ENCODE data around the gene CGB8.
"Not testable (repeated sequence)": the region's sequence is repeated elsewhere in the genome, so short reads cannot be mapped to it uniquely, and the experiment has no call there.

Gene CGB8

DNA sequence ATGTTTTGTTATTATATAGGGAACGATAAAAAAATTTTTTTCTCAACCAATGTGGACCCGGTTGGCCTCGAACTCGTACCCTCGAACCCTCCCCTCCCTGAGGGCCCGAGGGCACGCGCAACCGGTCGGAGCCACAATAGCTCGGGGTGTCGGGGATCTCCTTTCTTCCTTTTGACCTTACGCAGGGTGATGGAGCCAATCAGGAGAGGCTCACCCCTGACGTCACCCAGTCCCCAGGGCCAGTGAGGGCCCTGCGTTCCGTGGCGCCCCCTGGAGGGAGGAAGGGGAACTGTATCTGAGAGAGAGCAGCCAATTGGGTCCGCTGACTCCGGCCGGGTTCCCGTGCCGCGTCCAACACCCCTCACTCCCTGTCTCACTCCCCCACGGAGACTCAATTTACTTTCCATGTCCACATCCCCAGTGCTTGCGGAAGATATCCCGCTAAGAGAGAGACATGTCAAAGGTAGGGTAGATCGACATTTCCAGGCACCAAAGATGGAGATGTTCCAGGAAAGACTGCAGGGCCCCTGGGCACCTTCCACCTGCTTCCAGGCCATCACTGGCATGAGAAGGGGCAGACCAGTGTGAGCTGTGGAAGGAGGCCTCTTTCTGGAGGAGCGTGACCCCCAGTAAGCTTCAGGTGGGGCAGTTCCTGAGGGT lies 17.1 kb downstream of the CGB8 start, which contains the start of gene CGB2:
Gene CGB2, plus strand, starts transcription at position 249 of the 660 bp plus-strand sequence. Its CDS starts 206 bp downstream, at position 455.
- DNase-seq, result peak in 1 of 51 donors; percentile 5

DNA sequence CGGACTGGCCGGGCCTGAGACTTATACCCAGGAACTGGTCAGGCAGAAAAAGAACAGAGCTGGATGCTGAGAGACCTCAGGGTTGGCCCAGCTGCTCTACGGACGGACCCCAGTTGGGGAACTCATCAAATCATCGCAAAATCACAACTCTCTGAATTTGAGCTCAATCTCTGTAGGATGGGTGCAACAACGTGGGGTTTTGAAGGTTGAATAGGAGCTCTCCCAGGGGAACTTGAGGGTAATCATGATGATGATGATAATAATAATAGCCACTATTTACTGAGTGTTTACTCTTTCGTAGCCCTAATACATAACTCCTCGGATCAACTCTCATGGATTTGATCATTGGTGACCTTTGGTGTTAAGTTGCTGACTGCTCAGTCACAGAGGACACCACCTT lies 18.6 kb downstream of the CGB8 start:
- not testable (repeated sequence) for DNase-seq

DNA sequence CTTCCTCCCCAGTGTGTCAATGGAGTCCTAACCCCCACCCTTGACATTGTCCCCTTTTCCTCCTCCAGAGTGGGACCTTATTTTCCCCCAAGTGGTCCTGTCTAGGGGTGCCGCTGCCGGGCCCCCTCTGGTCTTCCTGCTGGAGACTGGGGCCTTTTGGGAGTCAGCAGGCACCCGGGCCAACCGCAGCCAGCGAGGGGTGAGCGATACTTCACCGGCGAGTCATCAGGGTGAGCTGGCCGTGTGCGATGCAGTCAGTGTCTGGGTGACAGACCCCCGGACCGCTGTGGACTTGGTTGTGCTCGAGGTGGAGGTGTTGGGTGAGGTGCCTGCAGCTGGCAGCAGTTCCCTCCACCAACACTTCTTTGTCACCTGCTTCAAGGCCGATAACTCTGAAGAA lies 19.2 kb downstream of the CGB8 start:
- not testable (repeated sequence) for DNase-seq

DNA sequence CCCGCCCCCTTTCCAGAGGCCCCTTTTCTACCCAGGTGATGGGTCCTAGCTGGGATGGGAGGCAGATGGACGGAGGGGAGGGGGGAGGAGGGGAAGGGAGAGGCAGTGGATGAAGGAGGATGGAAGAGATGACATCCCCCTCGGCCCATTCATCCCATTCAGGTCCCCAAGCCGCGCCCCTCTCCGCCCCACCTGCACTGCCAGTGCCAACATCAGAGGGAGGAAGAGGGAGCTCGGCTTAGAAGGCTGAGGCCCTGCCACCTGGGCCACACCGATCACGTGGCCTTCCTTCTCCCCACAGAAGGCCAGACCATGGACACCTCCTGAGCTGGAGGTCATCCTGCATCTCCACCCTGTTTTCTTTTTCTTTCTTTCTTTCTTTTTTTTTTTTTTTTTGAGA lies 20.2 kb downstream of the CGB8 start:
- not testable (repeated sequence) for DNase-seq

DNA sequence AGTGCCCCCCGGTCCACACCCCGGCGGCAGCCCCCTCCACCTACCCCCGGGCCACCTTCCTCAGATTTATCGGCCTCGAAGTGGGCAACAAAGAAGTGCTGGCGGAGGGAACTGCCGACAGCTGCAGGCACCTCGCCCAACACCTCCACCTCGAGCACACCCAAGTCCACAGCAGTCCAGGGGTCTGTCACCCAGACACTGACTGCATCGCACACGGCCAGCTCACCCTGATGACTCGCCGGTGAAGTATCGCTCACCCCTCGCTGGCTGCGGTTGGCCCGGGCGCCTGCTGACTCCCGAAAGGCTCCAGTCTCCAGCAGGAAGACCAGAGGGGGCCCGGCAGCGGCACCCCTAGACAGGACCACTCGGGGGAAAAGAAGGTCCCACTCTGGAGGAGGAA lies 23.3 kb downstream of the CGB8 start:
- DNase-seq, result not testable (repeated sequence)

DNA sequence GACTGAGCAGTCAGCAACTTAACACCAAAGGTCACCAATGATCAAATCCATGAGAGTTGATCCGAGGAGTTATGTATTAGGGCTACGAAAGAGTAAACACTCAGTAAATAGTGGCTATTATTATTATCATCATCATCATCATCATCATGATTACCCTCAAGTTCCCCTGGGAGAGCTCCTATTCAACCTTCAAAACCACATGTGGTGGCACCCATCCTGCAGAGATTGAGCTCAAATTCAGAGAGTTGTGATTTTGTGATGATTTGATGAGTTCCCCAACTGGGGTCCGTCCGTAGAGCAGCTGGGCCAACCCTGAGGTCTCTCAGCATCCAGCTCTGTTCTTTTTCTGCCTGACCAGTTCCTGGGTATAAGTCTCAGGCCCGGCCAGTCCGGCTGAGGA lies 23.8 kb downstream of the CGB8 start:
- not testable (repeated sequence) for DNase-seq

DNA sequence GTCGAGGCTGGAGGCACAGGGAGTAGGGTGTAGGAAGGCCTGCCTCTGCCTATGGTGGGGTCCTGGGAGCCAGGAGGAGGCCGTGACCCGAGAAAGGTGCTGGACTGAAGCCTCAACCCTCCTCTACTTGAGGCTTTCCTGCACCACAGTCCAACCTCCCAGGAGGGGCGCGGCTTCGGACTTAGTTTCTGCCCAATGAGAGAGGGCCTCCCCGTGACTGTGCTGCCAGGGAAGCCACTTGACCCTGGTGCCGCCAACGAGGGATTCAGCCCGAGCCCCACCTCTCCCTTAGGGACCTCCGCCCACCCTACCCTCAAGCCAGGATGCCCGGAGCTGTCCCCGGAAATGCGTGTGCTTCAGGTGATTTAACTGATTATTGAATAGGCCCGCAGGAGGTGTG lies 24.7 kb downstream of the CGB8 start, which contains the start of gene CGB3:
Gene CGB3, minus strand, starts transcription at position 101 of the 400 bp plus-strand sequence. CDS start 362 bp downstream, outside the sequence.
- DNase-seq, result not testable (repeated sequence)

DNA sequence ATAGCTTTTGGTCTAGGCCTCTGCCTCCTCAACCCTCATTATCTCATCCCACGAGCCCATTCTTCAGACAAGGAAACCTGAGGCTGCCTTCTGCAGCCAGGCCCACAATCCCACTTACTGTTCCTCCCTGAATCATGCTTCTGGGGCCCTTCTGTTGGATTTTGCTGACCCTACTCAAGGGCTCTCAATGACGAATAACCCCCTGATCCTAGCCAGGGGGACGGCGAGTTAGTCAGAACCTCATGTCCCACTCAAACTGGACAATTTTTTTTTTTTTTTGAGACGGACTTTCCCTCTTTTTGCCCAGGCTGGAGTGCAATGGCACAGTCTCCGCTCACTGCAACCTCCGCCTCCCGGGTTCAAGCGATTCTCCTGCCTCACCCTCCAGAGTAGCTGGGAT lies 26.8 kb downstream of the CGB8 start:
- DNase-seq, result no peak

DNA sequence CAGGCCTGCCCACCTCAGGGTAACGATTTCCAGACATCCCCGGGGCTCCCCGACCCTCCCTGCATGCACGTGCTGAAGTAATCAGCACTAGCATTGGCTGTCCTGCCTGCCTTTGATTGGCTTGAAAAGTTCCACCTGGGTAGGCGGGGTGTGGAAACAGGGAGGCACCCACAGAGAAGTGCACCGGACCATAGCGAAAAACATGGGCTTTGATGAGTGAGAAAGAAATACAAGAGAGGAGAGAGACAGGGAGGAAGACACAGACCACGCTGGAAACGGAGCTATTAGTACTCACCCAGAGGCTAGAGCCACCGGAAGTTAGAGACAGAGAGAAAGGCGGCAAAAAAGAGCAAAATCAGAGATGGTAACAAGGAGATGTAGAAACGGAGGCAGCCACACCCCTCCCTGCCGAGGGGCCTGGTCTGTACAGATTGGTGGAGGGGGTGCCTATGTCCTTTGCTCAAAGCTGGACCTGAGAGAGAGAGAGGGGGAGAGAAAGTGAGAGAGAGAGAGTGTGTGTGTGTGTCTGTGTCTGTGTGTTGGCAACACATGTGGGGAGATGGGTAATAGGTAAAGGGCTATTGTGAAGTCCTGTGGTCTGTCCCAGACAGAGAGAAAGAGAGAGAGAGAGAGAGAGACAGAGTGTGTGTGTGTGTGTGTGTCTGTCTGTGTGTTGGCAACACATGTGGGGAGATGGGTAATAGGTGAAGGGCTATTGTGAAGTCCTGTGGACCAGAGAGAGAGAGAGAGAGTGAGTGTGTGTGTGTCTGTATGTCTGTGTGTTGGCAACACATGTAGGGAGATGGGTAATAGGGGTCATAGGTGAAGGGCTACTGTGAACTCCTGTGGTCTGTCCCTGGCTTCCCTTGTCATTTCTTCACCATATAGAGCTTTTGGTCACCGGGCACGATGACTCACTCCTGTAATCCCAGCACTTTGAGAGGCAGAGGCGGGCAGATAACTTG lies 27.7 kb downstream of the CGB8 start:
- no peak for DNase-seq

DNA sequence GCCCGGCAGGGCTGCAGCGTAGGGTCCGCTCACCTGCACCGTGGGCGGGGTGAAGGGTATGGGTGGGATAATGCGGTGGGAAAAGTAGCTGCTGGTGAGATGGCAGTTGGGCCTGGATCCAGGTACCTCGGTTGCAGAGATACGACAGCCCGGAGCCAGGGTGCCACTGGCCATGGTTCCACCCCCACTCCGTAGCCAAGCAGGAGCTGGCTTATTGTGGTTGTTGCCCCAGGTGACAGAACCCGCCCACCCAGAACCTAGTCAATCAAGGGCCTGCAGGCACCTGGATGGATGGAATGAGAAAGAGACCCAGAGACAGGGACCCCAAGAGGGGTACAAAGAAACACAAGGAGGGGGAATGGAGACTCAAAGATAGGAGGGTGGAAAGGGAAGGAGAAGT lies 28.6 kb downstream of the CGB8 start:
- no peak for DNase-seq

DNA sequence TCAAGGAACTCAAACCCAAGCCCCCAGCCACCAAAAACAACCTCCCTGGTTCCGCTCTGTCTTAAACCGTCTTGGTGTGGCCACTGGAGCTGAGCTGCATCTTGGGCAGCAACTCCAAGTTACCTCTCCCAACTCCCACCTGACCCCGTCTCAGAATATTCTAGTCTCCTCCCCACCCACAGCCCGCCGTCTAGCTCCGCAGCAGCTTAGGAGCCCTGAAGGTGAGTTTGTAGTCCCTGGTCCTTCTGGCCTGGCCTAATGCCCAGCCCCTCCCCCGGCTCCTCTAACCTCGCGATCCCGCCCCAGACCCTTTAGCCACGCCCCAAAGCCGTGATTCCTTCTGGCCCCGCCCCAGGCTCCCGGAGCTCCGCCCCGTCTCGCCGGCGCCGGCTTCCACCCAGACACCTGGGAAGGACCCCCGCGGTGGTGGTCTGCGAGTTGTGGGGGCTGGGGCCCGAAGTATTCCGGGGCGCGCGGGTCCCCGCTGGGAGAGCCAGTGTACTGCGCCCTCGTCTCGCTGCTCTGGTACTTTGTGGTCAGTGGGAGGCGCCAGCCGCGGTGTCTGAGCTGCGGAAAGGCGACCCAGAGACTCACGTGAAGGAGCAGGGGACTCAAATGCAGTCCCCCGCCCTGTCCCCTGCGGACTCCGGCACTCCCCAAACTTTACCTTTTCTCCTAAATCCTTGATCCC lies 29.5 kb downstream of the CGB8 start:
- DNase-seq, result peak in 6 of 51 donors; percentile 5 to 15 (median 9)

DNA sequence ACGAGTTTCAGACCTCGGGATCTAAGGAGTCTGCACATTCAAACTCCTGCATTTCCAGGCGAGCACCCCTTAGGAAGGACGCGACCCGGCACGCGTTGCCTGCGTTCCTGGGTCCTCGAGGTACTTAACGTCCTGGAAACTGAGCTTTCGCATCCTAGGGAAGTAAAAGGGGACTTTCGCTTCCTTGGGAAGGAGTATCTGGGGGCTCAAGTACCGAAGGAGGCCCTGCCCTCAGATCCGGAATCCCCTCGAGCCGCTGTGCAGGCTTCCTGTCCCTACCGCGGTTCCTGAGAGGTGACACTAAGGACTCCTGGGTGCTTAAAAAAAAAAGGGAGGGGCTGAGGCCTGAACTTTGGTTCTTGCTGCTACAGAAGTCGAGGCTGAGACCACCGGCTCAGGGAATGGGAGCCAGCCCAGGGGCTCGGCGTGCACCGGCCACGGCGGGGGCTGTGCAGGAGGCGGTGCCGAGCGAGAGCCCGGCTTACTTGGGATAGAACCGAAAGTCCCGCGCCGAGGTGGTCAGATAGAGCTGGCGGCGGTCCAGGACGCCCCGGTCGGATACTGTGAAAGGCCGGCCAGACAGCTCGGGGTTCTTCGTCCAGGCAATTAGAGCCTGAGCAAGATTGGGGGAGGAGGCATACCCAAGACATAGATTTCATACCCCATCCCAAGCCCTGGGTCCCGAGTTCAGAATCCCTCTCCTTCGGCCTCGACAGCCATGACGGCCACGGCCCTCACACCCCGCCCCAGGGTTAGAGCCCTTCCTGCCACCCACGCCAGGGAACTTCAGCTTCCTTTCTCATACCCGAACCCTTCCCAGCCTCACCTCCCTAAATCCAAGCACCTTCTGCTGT lies 30.3 kb downstream of the CGB8 start:
- DNase-seq, result peak in 1 of 51 donors; percentile 14

DNA sequence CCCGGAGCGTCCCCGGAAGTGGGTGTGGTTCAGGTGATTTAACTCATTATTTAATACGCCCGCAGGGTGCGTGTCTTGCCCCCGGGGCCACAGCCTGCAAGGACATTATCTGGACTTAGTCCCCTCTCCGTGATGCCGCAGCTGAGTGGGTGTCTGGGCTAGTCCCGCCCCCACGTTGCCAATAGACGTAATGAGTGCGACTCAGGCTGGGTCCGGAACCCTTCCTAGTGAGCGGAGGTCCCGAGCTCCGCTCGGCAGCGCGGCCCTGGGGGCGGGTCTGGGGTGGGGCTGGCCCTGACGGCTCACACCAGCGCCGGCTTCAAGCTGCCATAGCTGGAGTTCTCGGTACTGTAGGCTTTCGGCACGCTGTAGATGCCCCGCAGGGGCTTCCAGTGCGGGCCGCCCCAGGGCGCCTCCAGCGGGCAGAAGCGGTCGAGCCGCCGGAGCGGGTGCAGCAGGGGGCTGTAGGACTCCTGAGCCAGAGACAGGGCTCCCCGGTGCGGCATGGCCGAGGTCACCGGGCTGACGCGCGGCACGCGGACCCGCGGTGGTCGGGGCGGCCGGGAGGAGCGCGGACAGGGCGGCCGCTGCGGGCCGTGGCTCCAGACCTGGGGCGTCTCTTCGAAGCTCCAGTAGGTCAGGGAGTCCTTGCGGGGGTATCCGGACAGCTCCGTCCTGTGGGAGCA lies 31.1 kb downstream of the CGB8 start:
- peak in 11 of 51 donors; percentile 5 to 45 (median 16) for DNase-seq

DNA sequence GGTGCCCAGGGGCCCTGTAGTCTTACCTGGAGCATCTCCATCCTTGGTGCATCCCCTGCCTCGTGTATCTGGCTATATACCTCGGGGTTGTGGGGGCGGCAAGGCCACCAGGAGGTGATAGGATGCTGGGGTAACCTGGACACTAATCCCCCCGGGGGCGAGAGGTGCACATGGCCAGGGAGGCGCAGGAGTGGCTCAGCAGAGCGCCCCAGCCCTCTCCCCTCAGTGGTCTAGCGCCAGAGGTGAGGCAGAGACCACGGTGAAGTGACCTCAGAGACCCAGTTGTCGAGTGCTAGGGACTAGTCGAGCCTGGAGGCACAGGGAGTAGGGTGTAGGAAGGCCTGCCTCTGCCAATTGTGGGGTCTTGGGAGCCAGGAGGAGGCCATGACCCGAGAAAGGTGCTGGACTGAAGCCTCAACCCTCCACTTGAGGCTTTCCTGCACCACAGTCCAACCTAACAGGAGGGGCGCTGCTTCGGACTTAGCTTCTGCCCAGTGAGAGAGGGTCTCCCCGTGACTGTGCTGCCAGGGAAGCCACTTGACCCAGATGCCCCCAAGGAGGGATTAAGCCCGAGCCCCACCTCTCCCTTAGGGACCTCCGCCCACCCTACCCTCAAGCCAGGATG lies 31.8 kb downstream of the CGB8 start, which contains the start of gene LHB:
Gene LHB, minus strand, starts transcription at position 51 of the 625 bp plus-strand sequence. Its CDS starts 10 bp downstream, at position 41.
- DNase-seq, result no peak

DNA sequence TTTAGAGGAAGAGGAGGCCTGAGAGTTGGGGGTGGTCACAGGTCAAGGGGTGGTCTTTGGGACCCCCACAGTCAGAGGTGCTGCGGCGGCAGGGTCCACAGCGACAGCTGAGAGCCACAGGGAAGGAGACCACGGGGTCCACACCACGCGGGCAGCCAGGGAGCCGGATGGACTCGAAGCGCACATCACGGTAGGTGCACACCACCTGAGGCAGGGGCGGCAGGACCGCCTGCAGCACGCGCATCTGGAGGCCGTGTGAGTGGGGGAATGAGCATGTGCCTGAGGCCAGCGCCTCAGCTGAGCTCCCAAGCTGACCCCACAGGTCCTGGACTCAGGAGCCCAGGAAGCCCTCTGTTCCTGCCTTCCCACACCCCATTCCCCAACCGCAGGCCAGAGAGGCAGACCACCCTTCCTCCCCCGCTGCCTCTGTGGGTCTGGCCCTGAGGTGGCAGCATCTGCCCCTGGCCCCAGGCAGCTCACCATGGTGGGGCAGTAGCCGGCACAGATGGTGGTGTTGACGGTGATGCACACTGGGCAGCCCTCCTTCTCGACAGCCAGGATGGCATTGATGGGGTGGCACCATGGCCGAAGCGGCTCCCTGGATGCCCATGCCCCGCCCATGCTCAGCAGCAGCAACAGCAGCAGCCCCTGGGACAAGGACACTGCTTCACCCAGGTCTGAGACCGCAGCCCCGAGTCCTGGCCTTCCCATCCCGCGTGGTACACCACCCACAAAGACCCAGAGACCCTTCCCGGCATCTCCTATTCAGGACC lies 32.7 kb downstream of the CGB8 start:
- no peak for DNase-seq

DNA sequence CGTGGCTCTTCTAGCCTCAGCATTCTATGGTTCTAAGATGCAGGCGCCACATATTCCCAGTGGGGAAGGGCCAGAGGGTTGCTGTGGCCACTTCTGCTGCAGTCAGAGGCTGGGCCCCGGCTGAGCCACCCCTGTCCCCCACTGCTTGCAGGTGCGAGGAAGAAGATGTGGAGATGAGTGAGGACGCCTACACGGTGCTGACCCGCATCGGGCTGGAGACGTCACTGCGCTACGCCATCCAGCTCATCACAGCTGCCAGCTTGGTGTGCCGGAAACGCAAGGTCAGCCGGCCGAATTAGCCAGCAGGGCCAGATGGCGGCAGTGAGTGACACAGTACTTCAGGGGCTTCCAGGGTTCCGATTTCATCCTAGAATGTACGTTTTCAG lies 34.0 kb downstream of the CGB8 start:
- no peak for DNase-seq

DNA sequence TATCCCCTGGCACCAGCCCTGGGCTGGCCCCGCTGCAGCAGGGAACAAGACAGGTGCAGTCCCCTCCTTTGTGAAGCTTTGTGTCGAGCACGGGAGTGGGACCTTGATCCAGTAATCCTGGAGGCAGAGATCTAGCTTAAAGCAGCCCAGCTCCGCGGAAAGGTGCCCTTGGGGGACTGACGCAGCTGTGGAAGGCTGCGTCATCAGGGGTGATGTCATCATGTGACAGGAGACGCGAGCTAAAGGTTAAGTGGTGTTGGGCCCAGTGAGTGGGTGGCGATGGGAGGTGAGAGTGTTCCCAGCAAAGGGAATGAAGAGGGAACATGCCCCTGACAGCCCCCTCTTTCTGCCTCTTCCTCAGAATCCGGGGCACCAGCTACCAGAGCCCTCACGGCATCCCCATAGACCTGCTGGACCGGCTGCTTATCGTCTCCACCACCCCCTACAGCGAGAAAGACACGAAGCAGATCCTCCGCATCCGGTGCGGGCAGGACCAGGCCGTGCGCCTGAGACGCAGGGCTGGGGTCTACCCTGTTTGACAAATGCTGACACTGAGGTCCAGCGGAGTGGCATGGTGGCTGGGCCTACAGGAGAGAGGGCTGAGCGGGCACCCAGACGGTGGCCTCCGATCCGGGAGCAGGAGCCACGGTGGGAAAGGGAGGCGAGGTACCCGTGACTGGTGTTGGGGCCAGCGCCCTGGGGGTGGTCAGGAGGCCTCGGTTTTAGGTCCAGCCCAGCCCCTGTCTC lies 34.6 kb downstream of the CGB8 start:
- DNase-seq, result no peak

DNA sequence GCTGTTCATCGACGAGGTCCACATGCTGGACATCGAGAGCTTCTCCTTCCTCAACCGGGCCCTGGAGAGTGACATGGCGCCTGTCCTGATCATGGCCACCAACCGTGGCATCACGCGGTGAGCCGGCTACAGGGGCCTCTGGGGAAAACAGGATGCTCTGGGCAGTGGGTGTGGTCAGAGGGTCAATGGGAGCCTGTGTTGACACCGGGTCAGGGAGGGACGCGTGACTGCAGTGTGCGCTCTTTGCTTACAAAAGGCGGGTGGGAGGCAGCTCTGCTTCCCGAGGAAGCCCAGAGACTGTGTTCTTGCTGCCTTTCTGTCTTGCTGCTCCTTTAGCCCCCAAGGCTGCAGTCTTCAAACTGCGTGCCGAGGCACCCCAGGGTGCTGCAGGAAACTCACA lies 37.7 kb downstream of the CGB8 start:
- DNase-seq, result no peak
